IPS-20b (cell line): ENCODE data around the gene FTO.
A peak's percentile ranks its signal among the peaks of the same experiment; 100 is the strongest.
"Not testable (repeated sequence)": the region's sequence is repeated elsewhere in the genome, so short reads cannot be mapped to it uniquely, and the experiment has no call there.

Experiments
- H3K27ac ChIP-seq: one replicate; pipeline ENCODE4 v1.5.1; 2013; ENCODE audit warnings: low read length
- H3K27me3 ChIP-seq: 2 replicates; pipeline ENCODE4 v1.6.1; 2013; ENCODE audit warnings: mild to moderate bottlenecking, low read length, inconsistent platforms; ENCODE audit not compliant: insufficient read depth
- H3K36me3 ChIP-seq: 2 replicates; pipeline ENCODE4 v1.6.1; 2013; ENCODE audit warnings: low read depth, mild to moderate bottlenecking, inconsistent platforms, low read length, moderate library complexity; ENCODE audit not compliant: insufficient read depth
- H3K4me1 ChIP-seq: 2 replicates; pipeline ENCODE4 v1.6.1; 2013; ENCODE audit warnings: mild to moderate bottlenecking, control low read depth, inconsistent platforms, low read length, moderate library complexity; ENCODE audit not compliant: insufficient read depth
- H3K4me3 ChIP-seq: 2 replicates; pipeline ENCODE4 v1.5.1; 2013; ENCODE audit warnings: mild to moderate bottlenecking, low read length, inconsistent platforms
- H3K9ac ChIP-seq: 2 replicates; pipeline ENCODE4 v1.6.1; 2013; ENCODE audit warnings: low read depth, mild to moderate bottlenecking, inconsistent platforms, low read length, moderate library complexity
- H3K9me3 ChIP-seq: 2 replicates; pipeline ENCODE4 v1.6.1; 2013; ENCODE audit warnings: mild to moderate bottlenecking, low read depth, low read length, inconsistent platforms; ENCODE audit not compliant: insufficient read depth

The FTO gene

GRCh38 chr16:53681354-53681753 is 22.6 kb upstream of the FTO start:
- Histone ChIP-seq H3K27me3 (no peaks in the 10 kb centered on the region), H3K4me3 (no peak overlapping the region), H3K9me3 (no peaks in the 10 kb centered on the region), H3K4me1 (no peaks in the 10 kb centered on the region), H3K27ac (no peak overlapping the region), H3K9ac (no peak overlapping the region), H3K36me3 (peaks cover 6% of the 10 kb centered on the region)

DNA sequence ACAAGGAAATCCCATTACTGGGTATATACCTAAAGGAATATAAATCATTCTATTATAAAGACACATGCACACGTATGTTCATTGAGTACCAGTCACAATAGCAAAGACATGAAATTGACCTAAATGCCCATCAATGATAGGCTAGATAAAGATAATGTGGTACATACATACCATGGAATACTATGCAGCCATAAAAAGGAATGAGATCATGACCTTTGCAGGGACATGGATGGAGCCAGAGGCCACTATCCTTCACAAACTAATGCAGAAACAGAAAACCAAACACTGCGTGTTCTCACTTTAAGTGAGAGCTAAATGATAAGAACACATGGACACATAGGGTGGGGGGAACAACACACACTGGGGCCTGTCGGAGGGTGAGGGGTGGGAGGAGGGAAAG is 18.6 kb upstream of the FTO start:
- not testable (repeated sequence) for H3K27ac ChIP-seq, H3K4me1 ChIP-seq, H3K27me3 ChIP-seq, H3K9ac ChIP-seq, H3K4me3 ChIP-seq, H3K9me3 ChIP-seq
- H3K36me3 ChIP-seq: peaks cover 13% of the 10 kb centered on the region

GRCh38 chr16:53686710-53687109 is 17.2 kb upstream of the FTO start:
- Histone ChIP-seq H3K9me3 (no peaks in the 10 kb centered on the region), H3K36me3 (peaks cover 23% of the 10 kb centered on the region), H3K27ac (no peak overlapping the region), H3K27me3 (no peaks in the 10 kb centered on the region), H3K4me1 (no peaks in the 10 kb centered on the region), H3K9ac (no peak overlapping the region), H3K4me3 (no peak overlapping the region)

DNA sequence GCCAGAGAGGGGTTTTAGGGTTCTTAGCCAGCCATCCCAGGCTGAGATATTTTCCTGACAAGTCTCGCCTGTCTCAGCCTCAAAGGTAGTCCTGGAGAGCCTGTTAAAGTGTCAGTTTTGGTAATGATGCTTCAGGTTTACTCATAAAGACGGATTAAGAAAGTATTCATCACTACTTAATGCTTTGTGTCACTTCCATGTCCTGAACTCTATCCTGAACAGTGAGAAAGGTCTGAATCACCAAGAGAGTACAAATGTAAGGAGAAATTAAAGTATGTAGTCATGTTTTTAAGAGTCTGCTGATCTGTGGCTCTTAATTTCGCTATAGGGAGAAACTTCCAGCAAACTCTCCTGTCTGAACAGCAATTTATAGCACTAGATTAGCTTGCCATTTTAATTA is 14.3 kb upstream of the FTO start:
- H3K27me3 ChIP-seq: no peaks in the 10 kb centered on the region
- no peak overlapping the region for H3K27ac ChIP-seq
- no peak overlapping the region for H3K9ac ChIP-seq
- H3K4me3 ChIP-seq: no peak overlapping the region
- no peaks in the 10 kb centered on the region for H3K4me1 ChIP-seq
- no peaks in the 10 kb centered on the region for H3K9me3 ChIP-seq
- H3K36me3 ChIP-seq: peaks cover 26% of the 10 kb centered on the region

- no peak overlapping the region for H3K4me3 ChIP-seq
- H3K27me3 ChIP-seq: no peaks in the 10 kb centered on the region
- no peak overlapping the region for H3K27ac ChIP-seq
- H3K9ac ChIP-seq: no peak overlapping the region
- H3K36me3 ChIP-seq: peaks cover 31% of the 10 kb centered on the region
- no peaks in the 10 kb centered on the region for H3K4me1 ChIP-seq
- no peaks in the 10 kb centered on the region for H3K9me3 ChIP-seq
Observed at GRCh38 chr16:53690771-53691170, 13.2 kb upstream of the FTO start.

- Histone ChIP-seq H3K9ac (no peak overlapping the region), H3K4me1 (no peaks in the 10 kb centered on the region), H3K9me3 (no peaks in the 10 kb centered on the region), H3K27ac (no peak overlapping the region), H3K36me3 (peaks cover 39% of the 10 kb centered on the region), H3K4me3 (no peak overlapping the region), H3K27me3 (no peaks in the 10 kb centered on the region)
Observed at GRCh38 chr16:53692146-53692545, 11.8 kb upstream of the FTO start.

- peaks cover 38% of the 10 kb centered on the region for H3K36me3 ChIP-seq
- H3K27me3 ChIP-seq: no peaks in the 10 kb centered on the region
- H3K27ac ChIP-seq: no peak overlapping the region
- no peaks in the 10 kb centered on the region for H3K4me1 ChIP-seq
- H3K9me3 ChIP-seq: no peaks in the 10 kb centered on the region
- H3K4me3 ChIP-seq: no peak overlapping the region
- H3K9ac ChIP-seq: no peak overlapping the region
Observed at GRCh38 chr16:53693320-53693719, 10.6 kb upstream of the FTO start.

DNA sequence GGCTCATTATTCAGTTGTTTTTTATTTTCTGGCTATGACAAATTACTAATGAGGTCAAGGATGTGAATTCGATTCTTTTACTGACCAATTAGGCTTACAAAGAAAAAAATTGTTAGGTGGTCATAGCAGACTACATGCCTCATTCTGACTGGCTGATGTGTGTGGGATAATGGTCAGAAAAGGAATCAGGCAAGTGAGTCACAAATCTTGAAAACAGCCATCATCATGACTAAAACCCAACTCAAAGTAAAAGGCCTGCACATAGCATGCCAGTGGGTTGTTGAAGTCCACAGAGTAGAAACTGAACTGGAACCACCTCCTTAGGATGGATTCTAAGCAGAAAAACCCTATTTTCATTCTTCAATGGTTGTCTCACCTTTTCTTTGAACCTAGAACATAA is 8.9 kb upstream of the FTO start:
- H3K4me1 ChIP-seq: no peaks in the 10 kb centered on the region
- no peaks in the 10 kb centered on the region for H3K9me3 ChIP-seq
- no peak overlapping the region for H3K4me3 ChIP-seq
- H3K27ac ChIP-seq: no peak overlapping the region
- peaks cover 38% of the 10 kb centered on the region for H3K36me3 ChIP-seq
- H3K9ac ChIP-seq: no peak overlapping the region
- no peaks in the 10 kb centered on the region for H3K27me3 ChIP-seq

DNA sequence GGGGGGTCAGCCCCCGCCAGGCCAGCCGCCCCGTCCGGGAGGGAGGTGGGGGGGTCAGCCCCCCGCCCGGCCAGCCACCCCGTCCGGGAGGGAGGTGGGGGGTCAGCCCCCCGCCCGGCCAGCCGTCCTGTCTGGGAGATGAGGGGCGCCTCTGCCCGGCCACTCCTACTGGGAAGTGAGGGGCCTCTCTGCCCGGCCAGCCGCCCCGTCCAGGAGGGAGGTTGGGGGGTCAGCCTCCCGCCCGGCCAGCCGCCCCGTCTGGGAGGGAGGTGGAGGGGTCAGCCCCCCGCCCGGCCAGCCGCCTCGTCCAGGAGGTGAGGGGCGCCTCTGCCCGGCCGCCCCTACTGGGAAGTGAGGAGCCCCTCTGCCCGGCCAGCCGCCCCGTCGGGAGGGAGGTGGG is 5.7 kb upstream of the FTO start:
- H3K27ac ChIP-seq, H3K27me3 ChIP-seq, H3K9me3 ChIP-seq, H3K4me3 ChIP-seq, H3K9ac ChIP-seq, H3K4me1 ChIP-seq: not testable (repeated sequence)
- H3K36me3 ChIP-seq: peaks cover 29% of the 10 kb centered on the region

DNA sequence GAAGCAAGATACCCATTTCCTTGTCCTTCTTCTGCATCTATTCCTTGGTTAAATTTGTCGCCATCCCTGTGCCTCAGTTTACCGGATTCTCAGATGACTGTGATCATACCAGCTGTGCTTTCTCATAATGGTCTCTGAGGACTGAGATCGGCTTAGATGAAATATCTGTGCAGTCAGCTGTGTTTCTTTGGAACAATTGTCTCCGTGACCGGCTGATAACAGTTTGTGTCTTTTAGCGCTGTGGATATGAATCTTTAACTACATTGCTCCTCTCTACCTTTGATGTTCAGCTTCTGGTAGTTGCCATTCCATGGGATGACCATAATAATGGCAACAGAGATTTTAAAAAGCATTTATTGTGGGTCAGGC is 473 bp downstream of the FTO start:
- no peak overlapping the region for H3K27ac ChIP-seq
- H3K9ac ChIP-seq: peak overlapping the region; percentile 74; the same call in 1 of the 2 replicates
- no peaks in the 10 kb centered on the region for H3K27me3 ChIP-seq
- peak overlapping the region; percentile 91 for H3K4me3 ChIP-seq
- H3K36me3 ChIP-seq: peaks cover 8% of the 10 kb centered on the region; the same call in 1 of the 2 replicates
- H3K4me1 ChIP-seq: 0 out of 2 replicates have a peak, but pooled peaks cover 5% of the 10 kb centered on the region
- no peaks in the 10 kb centered on the region for H3K9me3 ChIP-seq

- Histone ChIP-seq H3K9ac (no peak overlapping the region), H3K27me3 (no peaks in the 10 kb centered on the region), H3K4me3 (no peak overlapping the region), H3K27ac (no peak overlapping the region), H3K4me1 (0 out of 2 replicates have a peak, but pooled peaks cover 5% of the 10 kb centered on the region), H3K9me3 (no peaks in the 10 kb centered on the region), H3K36me3 (no peaks in the 10 kb centered on the region)
Observed at GRCh38 chr16:53707671-53708070, 3.7 kb downstream of the FTO start.

DNA sequence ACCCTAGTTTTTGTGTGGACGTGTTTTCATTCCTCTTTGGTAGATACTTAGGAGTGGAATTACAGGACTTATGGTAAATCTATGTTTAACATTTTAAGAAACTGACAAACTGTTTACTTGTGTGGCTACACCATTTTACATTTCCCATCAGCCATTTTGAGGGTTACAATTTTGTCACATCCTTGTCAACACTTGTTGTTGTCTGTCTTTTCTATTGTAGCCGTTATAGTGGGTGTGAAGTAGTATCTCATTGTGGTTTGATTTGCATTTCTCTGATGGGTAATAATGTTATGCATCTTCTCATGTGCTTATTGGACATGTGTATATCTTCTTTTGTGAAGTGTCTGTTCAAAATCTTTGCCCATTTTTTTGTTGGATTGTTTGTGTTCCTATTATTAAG is 4.5 kb downstream of the FTO start:
- H3K9ac ChIP-seq: no peak overlapping the region
- H3K9me3 ChIP-seq: no peaks in the 10 kb centered on the region
- no peak overlapping the region for H3K4me3 ChIP-seq
- H3K27ac ChIP-seq: no peak overlapping the region
- 0 out of 2 replicates have a peak, but pooled peaks cover 5% of the 10 kb centered on the region for H3K4me1 ChIP-seq
- H3K36me3 ChIP-seq: no peaks in the 10 kb centered on the region
- H3K27me3 ChIP-seq: no peaks in the 10 kb centered on the region

- Histone ChIP-seq H3K9ac (no peak overlapping the region), H3K4me3 (no peak overlapping the region), H3K4me1 (0 out of 2 replicates have a peak, but pooled peaks cover 7% of the 10 kb centered on the region), H3K9me3 (no peaks in the 10 kb centered on the region), H3K27ac (no peak overlapping the region), H3K27me3 (no peaks in the 10 kb centered on the region), H3K36me3 (no peaks in the 10 kb centered on the region)
Observed at GRCh38 chr16:53711390-53711789, 7.4 kb downstream of the FTO start.
